ENCODE data around the gene NELL1.

The NELL1 gene

DNA sequence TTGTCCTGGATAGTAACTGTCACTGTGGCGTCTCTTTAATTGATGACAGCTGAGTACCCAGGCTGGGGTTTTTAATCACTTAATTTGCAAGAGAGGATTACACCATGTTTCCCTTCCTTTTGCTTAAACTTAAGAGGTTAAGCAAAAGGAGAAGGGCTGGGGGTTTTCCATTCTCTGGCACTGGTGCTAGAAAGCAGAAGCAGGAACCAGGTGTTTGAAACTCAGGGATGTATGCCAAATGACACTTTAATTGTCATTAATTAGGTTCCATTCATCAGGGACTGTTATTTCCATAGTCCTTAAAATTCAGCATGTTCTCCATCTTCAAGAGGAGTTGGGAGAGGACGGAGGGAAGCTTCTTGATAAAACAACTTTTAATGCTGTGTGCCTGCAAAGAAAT, 746.2 kb downstream of the NELL1 start:
- TF ChIP-seq, protein P1, sequence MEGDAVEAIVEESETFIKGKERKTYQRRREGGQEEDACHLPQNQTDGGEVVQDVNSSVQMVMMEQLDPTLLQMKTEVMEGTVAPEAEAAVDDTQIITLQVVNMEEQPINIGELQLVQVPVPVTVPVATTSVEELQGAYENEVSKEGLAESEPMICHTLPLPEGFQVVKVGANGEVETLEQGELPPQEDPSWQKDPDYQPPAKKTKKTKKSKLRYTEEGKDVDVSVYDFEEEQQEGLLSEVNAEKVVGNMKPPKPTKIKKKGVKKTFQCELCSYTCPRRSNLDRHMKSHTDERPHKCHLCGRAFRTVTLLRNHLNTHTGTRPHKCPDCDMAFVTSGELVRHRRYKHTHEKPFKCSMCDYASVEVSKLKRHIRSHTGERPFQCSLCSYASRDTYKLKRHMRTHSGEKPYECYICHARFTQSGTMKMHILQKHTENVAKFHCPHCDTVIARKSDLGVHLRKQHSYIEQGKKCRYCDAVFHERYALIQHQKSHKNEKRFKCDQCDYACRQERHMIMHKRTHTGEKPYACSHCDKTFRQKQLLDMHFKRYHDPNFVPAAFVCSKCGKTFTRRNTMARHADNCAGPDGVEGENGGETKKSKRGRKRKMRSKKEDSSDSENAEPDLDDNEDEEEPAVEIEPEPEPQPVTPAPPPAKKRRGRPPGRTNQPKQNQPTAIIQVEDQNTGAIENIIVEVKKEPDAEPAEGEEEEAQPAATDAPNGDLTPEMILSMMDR (IDR thresholded peaks at IDR 0.05) = no peak
- intact Hi-C loops (cut with DNase I; ENCODE audit: low total_unique reads) = no loop called here
- DNase-seq = no peak

DNA sequence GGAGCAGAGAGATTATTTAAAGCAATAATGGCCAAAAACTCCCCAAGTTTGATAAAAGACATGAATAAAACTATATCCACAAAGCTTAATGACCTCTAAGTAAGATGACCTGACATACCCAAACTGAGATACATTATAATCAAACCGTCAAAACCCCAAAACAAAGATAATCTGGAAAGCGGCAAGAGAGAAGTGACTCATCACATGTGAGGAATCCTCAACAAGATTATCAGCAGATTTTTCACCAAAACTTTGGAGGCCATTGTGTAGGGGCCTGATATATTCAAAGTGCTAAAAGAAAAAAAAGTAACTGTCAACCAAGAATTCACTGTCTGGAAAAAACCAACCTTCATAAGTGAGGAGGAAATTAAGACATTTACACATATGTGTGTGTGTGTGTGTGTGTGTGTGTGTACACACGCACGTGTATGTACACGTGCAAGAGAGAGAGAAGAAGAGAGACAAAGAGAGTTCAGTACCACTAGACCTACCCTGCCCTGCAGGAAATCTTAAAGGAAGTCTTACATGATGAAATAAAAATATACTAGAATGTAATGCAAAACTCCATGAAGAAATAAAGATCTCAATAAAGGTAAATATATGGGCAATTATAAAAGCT, 752.4 kb downstream of the NELL1 start:
- no peak overlapping the region for H3K27ac ChIP-seq
- H3K36me3 ChIP-seq = no peaks in the 10 kb centered on the region
- no peak overlapping the region for H3K4me3 ChIP-seq
- TF ChIP-seq, protein P1 (IDR thresholded peaks at IDR 0.05) = no peak
- no peaks in the 10 kb centered on the region for H3K4me1 ChIP-seq
- H3K27me3 ChIP-seq = no peaks in the 10 kb centered on the region
- DNase-seq = no peak
- peaks cover 0 to 2% (median 0%) of the 10 kb centered on the region in 3 donors for H3K9me3 ChIP-seq
- intact Hi-C loops (cut with DNase I; ENCODE audit: low total_unique reads) = no loop called here

More for the DNA sequence above, 746.2 kb downstream of the NELL1 start:
- Histone ChIP-seq H3K4me1 (no peaks in the 10 kb centered on the region), H3K27me3 (no peaks in the 10 kb centered on the region), H3K4me3 (no peak overlapping the region), H3K27ac (no peak overlapping the region), H3K9me3 (peaks cover 0 to 2% (median 0%) of the 10 kb centered on the region in 3 donors), H3K36me3 (no peaks in the 10 kb centered on the region)

- intact Hi-C loops (cut with DNase I; ENCODE audit: low total_unique reads) = no loop called here
- no peak for DNase-seq
- H3K27ac ChIP-seq = no peak overlapping the region
- H3K4me1 ChIP-seq = no peaks in the 10 kb centered on the region
- H3K27me3 ChIP-seq = no peaks in the 10 kb centered on the region
- H3K4me3 ChIP-seq = no peak overlapping the region
- H3K9me3 ChIP-seq = no peaks in the 10 kb centered on the region
- H3K36me3 ChIP-seq = no peaks in the 10 kb centered on the region
- TF ChIP-seq, protein P1 (IDR thresholded peaks at IDR 0.05) = no peak
Observed at GRCh38 chr11:21426931-21427330, 757.5 kb downstream of the NELL1 start.

GRCh38 chr11:21427726-21428125, 758.3 kb downstream of the NELL1 start:
- no peaks in the 10 kb centered on the region for H3K27me3 ChIP-seq
- H3K9me3 ChIP-seq = no peaks in the 10 kb centered on the region
- intact Hi-C loops (cut with DNase I; ENCODE audit: low total_unique reads) = no loop called here
- no peak overlapping the region for H3K27ac ChIP-seq
- DNase-seq = no peak
- TF ChIP-seq, protein P1 (IDR thresholded peaks at IDR 0.05) = no peak
- no peaks in the 10 kb centered on the region for H3K36me3 ChIP-seq
- H3K4me3 ChIP-seq = no peak overlapping the region
- no peaks in the 10 kb centered on the region for H3K4me1 ChIP-seq

GRCh38 chr11:21428796-21429195, 759.4 kb downstream of the NELL1 start:
- Histone ChIP-seq H3K4me1 (no peaks in the 10 kb centered on the region), H3K36me3 (no peaks in the 10 kb centered on the region), H3K4me3 (no peak overlapping the region), H3K27ac (no peak overlapping the region), H3K9me3 (no peaks in the 10 kb centered on the region), H3K27me3 (no peaks in the 10 kb centered on the region)
- intact Hi-C loops (cut with DNase I; ENCODE audit: low total_unique reads) = no loop called here
- TF ChIP-seq, protein P1 (IDR thresholded peaks at IDR 0.05) = no peak
- DNase-seq = no peak

DNA sequence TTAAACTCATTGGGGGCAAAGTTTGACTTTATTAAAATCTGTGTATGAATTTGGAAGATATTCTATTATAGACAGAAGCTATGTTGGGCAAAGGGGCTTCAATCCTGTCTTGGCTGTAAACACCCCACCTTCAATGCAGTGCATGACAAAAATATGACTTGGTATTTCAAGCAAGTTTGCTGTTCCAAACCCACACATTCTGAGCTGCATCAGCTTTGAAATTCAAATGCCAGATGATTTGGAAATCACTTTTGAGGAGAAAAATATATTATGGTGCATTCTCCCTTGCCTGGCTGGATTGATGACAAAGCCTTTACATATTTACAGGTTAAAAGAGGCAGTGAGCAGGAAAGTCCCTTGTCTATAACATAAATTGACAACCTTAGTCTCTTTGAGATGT, 760.0 kb downstream of the NELL1 start:
- Histone ChIP-seq H3K36me3 (no peaks in the 10 kb centered on the region), H3K27ac (no peak overlapping the region), H3K9me3 (no peaks in the 10 kb centered on the region), H3K4me1 (no peaks in the 10 kb centered on the region), H3K27me3 (no peaks in the 10 kb centered on the region), H3K4me3 (no peak overlapping the region)
- intact Hi-C loops (cut with DNase I; ENCODE audit: low total_unique reads) = no loop called here
- TF ChIP-seq, protein P1 (IDR thresholded peaks at IDR 0.05) = no peak
- DNase-seq = no peak

Measured in tibial artery (tissue), 4 donors.